Daoy (cell line): ENCODE measurements around the gene C1orf21. TPM values are rescaled to one million over a fixed set of nuclear protein-coding genes. Genes with fewer than 3 reads are reported as not detected.
A peak's percentile ranks its signal among the peaks of the same experiment; 100 is the strongest.
"Not testable (repeated sequence)": the region's sequence is repeated elsewhere in the genome, so short reads cannot be mapped to it uniquely, and the experiment has no call there.

ENCODE experiments used
- DNase-seq: peaks from one replicate; pipeline ENCODE4 v3.0.0-alpha.2; 2015; ENCODE audit warnings: low read depth
- total RNA-seq: library from RNA; depleted of rRNA; stranded (reverse); fragments of >200 nt; shearing (Covaris generic); gene quantifications from 2 replicates; pipeline ENCODE4 v1.2.3, GENCODE V29; 2014

Gene C1orf21
- total RNA-seq, 1 experiment from 2014 or later, result 17.8 TPM

- no peak for DNase-seq
Measured at GRCh38 chr1:184597650-184598357, 211.0 kb downstream of the C1orf21 start.

GRCh38 chr1:184598403-184599193 lies 211.8 kb downstream of the C1orf21 start:
- no peak for DNase-seq

GRCh38 chr1:184604152-184604900 lies 217.5 kb downstream of the C1orf21 start:
- DNase-seq, result no peak

GRCh38 chr1:184605941-184606340 lies 219.1 kb downstream of the C1orf21 start:
- no peak for DNase-seq

GRCh38 chr1:184606786-184607185 lies 220.0 kb downstream of the C1orf21 start:
- DNase-seq, result no peak

GRCh38 chr1:184608581-184608980 lies 221.8 kb downstream of the C1orf21 start:
- DNase-seq, result no peak

- DNase-seq, result no peak
Measured at GRCh38 chr1:184608990-184609389, 222.2 kb downstream of the C1orf21 start.

GRCh38 chr1:184610876-184611595 lies 224.2 kb downstream of the C1orf21 start:
- DNase-seq, result no peak

- DNase-seq, result not testable (repeated sequence)
Measured at GRCh38 chr1:184612229-184612628, 225.4 kb downstream of the C1orf21 start.

- no peak for DNase-seq
Measured at GRCh38 chr1:184614667-184615066, 227.8 kb downstream of the C1orf21 start.

GRCh38 chr1:184615301-184615700 lies 228.5 kb downstream of the C1orf21 start:
- no peak for DNase-seq

- no peak for DNase-seq
Measured at GRCh38 chr1:184616504-184616903, 229.7 kb downstream of the C1orf21 start.

- no peak for DNase-seq
Measured at GRCh38 chr1:184617433-184618029, 230.7 kb downstream of the C1orf21 start.

GRCh38 chr1:184618851-184619250 lies 232.0 kb downstream of the C1orf21 start:
- no peak for DNase-seq

- DNase-seq, result no peak
Measured at GRCh38 chr1:184620469-184620868, 233.6 kb downstream of the C1orf21 start.

- DNase-seq, result no peak
Measured at GRCh38 chr1:184621260-184621659, 234.4 kb downstream of the C1orf21 start.

GRCh38 chr1:184622136-184622823 lies 235.5 kb downstream of the C1orf21 start:
- peak; percentile 75 for DNase-seq

GRCh38 chr1:184623404-184623803 lies 236.6 kb downstream of the C1orf21 start:
- no peak for DNase-seq

- no peak for DNase-seq
Measured at GRCh38 chr1:184624051-184624450, 237.2 kb downstream of the C1orf21 start.

- DNase-seq, result peak; percentile 17
Measured at GRCh38 chr1:184624626-184625025, 237.8 kb downstream of the C1orf21 start.

- DNase-seq, result no peak
Measured at GRCh38 chr1:184625271-184625670, 238.4 kb downstream of the C1orf21 start.
